WTC11 (cell line): ENCODE results near the gene MIPOL1.

ENCODE experiments used
- ESRRA ChIP-seq: sonication (generic); formaldehyde crosslinking; IDR thresholded peaks from 2 replicates; pipeline ENCODE4 v1.8.1; 2022; ENCODE audit warnings: mild to moderate bottlenecking, missing genetic modification reagents, borderline replicate concordance
- MLX ChIP-seq: sonication (generic); formaldehyde crosslinking; IDR thresholded peaks from 2 replicates; pipeline ENCODE4 v1.8.1; 2023; ENCODE audit warnings: mild to moderate bottlenecking, missing genetic modification reagents, moderate library complexity
- NR2C2 ChIP-seq: sonication (generic); formaldehyde crosslinking; IDR thresholded peaks from 2 replicates; pipeline ENCODE4 v1.8.0; 2022; ENCODE audit warnings: mild to moderate bottlenecking, missing genetic modification reagents
- USF2 ChIP-seq: sonication (generic); formaldehyde crosslinking; IDR thresholded peaks from 2 replicates; pipeline ENCODE4 v1.8.1; 2023; ENCODE audit warnings: mild to moderate bottlenecking, missing genetic modification reagents, moderate library complexity
- ZNF512 ChIP-seq: sonication (generic); formaldehyde crosslinking; IDR thresholded peaks from 2 replicates; pipeline ENCODE4 v1.8.1; 2022; ENCODE audit warnings: missing genetic modification reagents, borderline replicate concordance
- TF ChIP-seq, protein P1 (sequence below): fragments of 200-600 bp; IDR thresholded peaks from 2 replicates; pipeline ENCODE4 v1.8.0; 2022; ENCODE audit warnings: antibody characterized with exemption

- no peak for TF ChIP-seq MLX (CRISPR knock-in tag)
- TF ChIP-seq ZNF512 (CRISPR knock-in tag): no peak
- TF ChIP-seq, protein P1, sequence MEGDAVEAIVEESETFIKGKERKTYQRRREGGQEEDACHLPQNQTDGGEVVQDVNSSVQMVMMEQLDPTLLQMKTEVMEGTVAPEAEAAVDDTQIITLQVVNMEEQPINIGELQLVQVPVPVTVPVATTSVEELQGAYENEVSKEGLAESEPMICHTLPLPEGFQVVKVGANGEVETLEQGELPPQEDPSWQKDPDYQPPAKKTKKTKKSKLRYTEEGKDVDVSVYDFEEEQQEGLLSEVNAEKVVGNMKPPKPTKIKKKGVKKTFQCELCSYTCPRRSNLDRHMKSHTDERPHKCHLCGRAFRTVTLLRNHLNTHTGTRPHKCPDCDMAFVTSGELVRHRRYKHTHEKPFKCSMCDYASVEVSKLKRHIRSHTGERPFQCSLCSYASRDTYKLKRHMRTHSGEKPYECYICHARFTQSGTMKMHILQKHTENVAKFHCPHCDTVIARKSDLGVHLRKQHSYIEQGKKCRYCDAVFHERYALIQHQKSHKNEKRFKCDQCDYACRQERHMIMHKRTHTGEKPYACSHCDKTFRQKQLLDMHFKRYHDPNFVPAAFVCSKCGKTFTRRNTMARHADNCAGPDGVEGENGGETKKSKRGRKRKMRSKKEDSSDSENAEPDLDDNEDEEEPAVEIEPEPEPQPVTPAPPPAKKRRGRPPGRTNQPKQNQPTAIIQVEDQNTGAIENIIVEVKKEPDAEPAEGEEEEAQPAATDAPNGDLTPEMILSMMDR: no peak
- TF ChIP-seq NR2C2 (CRISPR knock-in tag): no peak
- TF ChIP-seq ESRRA (CRISPR knock-in tag): no peak
- TF ChIP-seq USF2: no peak
Observed at GRCh38 chr14:37172936-37173614, 24.7 kb upstream of the MIPOL1 start.
